ENCODE data around the gene GPM6B. TPM values are rescaled to one million over a fixed set of nuclear protein-coding genes. Genes with fewer than 3 reads are reported as not detected.

Gene GPM6B
- total RNA-seq, 1 donor from 2014 or later: 3.6 TPM

- no peak overlapping the region for H3K4me3 ChIP-seq (ENCODE audit: low read depth, low read length)
- TF ChIP-seq CTCF (conservative IDR thresholded peaks at IDR 0.05; ENCODE audit: low read depth, low read length): no peak
- DNase-seq (ENCODE audit: low read depth): no peak
Measured at GRCh38 chrX:13791145-13791544, 25.7 kb downstream of the GPM6B start.

GRCh38 chrX:13790206-13791131, 26.4 kb downstream of the GPM6B start:
- no peak for TF ChIP-seq CTCF (conservative IDR thresholded peaks at IDR 0.05; ENCODE audit: low read depth, low read length)
- DNase-seq (ENCODE audit: low read depth): no peak
- H3K4me3 ChIP-seq (ENCODE audit: low read depth, low read length): no peak overlapping the region

- DNase-seq (ENCODE audit: low read depth): no peak
- H3K4me3 ChIP-seq (ENCODE audit: low read depth, low read length): no peak overlapping the region
- no peak for TF ChIP-seq CTCF (conservative IDR thresholded peaks at IDR 0.05; ENCODE audit: low read depth, low read length)
Measured at GRCh38 chrX:13786048-13786447, 30.8 kb downstream of the GPM6B start.

- no peak for DNase-seq (ENCODE audit: low read depth)
- TF ChIP-seq CTCF (conservative IDR thresholded peaks at IDR 0.05; ENCODE audit: low read depth, low read length): no peak
- no peak overlapping the region for H3K4me3 ChIP-seq (ENCODE audit: low read depth, low read length)
Measured at GRCh38 chrX:13780868-13781427, 35.9 kb downstream of the GPM6B start.

- TF ChIP-seq CTCF (conservative IDR thresholded peaks at IDR 0.05; ENCODE audit: low read depth, low read length): no peak
- no peak for DNase-seq (ENCODE audit: low read depth)
Measured at GRCh38 chrX:13778916-13779315, 38.0 kb downstream of the GPM6B start.

GRCh38 chrX:13776387-13776786, 40.5 kb downstream of the GPM6B start:
- H3K4me3 ChIP-seq (ENCODE audit: low read depth, low read length): no peak overlapping the region
- no peak for TF ChIP-seq CTCF (conservative IDR thresholded peaks at IDR 0.05; ENCODE audit: low read depth, low read length)
- DNase-seq (ENCODE audit: low read depth): no peak

More at GRCh38 chrX:13778916-13779315, 38.0 kb downstream of the GPM6B start:
- no peak overlapping the region for H3K4me3 ChIP-seq (ENCODE audit: low read depth, low read length)
